ENCODE measurements around the gene SAMD14. TPM values are rescaled to one million over a fixed set of nuclear protein-coding genes. Genes with fewer than 3 reads are reported as not detected.

SAMD14 gene
- total RNA-seq, 6 donors from 2014 or later = 0.49 to 16.8 (median 5.6) TPM

DNA sequence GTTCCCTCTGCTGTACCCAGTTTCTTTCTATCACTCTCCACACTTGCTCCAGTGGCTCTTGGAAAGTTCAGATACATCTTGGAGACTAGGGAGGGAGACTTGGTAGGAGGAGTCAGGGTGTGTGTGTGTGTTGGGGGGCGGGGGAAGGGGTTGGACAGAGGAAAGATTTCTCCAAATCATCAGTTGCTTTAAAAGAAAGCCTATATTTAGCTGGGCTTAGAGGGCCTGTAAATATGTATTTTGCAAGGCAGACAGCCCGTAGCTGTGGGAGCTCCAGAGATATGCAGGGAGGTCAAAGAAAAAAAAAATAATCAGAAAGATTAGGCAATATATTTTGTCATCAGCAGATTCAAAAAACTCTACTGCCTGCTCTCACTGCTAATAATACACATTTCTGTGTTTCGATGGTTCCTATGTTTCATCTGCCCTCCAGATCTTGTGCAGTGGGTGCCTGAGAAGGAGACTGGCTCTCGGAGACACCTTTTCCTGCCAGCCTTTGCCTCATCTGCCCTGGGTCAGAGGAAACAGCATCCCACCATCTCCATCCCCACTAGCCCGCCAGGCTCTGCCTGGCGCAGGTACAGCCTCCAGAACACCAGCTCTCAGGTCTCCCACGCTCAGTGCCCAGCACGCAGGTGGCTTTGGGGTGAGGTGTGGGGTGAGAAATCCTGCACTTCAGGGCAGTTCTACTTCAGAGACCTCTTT, 25.3 kb upstream of the SAMD14 start:
- Histone ChIP-seq H3K9me3 (no peaks in the 10 kb centered on the region), H3K4me1 (peaks cover 17 to 47% (median 34%) of the 10 kb centered on the region in 4 donors), H3K27ac (peak overlapping the region; percentile 57 to 97 (median 79)), H3K36me3 (no peaks in the 10 kb centered on the region), H3K27me3 (no peaks in the 10 kb centered on the region), H3K4me3 (no peak overlapping the region)
- DNase-seq = no peak
- 61 to 66% methylated on average over 8 of the region's 8 CpGs for WGBS, 2 donors
- TF ChIP-seq POLR2AphosphoS5 (IDR thresholded peaks at IDR 0.05) (peak in 1 of 2 donors; percentile 5), EP300 (IDR thresholded peaks at IDR 0.05) (no peak)
- TF ChIP-seq, protein P1, sequence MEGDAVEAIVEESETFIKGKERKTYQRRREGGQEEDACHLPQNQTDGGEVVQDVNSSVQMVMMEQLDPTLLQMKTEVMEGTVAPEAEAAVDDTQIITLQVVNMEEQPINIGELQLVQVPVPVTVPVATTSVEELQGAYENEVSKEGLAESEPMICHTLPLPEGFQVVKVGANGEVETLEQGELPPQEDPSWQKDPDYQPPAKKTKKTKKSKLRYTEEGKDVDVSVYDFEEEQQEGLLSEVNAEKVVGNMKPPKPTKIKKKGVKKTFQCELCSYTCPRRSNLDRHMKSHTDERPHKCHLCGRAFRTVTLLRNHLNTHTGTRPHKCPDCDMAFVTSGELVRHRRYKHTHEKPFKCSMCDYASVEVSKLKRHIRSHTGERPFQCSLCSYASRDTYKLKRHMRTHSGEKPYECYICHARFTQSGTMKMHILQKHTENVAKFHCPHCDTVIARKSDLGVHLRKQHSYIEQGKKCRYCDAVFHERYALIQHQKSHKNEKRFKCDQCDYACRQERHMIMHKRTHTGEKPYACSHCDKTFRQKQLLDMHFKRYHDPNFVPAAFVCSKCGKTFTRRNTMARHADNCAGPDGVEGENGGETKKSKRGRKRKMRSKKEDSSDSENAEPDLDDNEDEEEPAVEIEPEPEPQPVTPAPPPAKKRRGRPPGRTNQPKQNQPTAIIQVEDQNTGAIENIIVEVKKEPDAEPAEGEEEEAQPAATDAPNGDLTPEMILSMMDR (IDR thresholded peaks at IDR 0.05) = no peak
- no peak for ATAC-seq (ENCODE audit: low FRiP score in 2 of 2)

- Histone ChIP-seq H3K36me3 (no peaks in the 10 kb centered on the region), H3K27me3 (no peaks in the 10 kb centered on the region), H3K4me3 (no peak overlapping the region), H3K27ac (peak overlapping the region in 3 of 4 donors; percentile 57 to 97 (median 95)), H3K4me1 (peaks cover 17 to 50% (median 34%) of the 10 kb centered on the region in 4 donors), H3K9me3 (no peaks in the 10 kb centered on the region)
- no peak for TF ChIP-seq POLR2AphosphoS5 (IDR thresholded peaks at IDR 0.05)
- DNase-seq (no peak), ATAC-seq (ENCODE audit: low FRiP score in 2 of 2) (no peak)
- 31 to 48% methylated on average over 1 of the region's 1 CpG for WGBS, 2 donors
Measured at GRCh38 chr17:50154604-50155003, 24.6 kb upstream of the SAMD14 start.

GRCh38 chr17:50153650-50154575, 24.0 kb upstream of the SAMD14 start:
- ATAC-seq (ENCODE audit: low FRiP score in 2 of 2) (peak in 1 of 2 donors; percentile 28), DNase-seq (peak in 1 of 2 donors; percentile 91)

GRCh38 chr17:50152736-50153135, 22.8 kb upstream of the SAMD14 start:
- H3K27ac ChIP-seq = peak overlapping the region; percentile 91 to 97 (median 94)

More at GRCh38 chr17:50153650-50154575, 24.0 kb upstream of the SAMD14 start:
- Histone ChIP-seq H3K4me1 (peaks cover 17 to 50% (median 37%) of the 10 kb centered on the region in 4 donors), H3K9me3 (no peaks in the 10 kb centered on the region), H3K36me3 (no peaks in the 10 kb centered on the region), H3K27me3 (no peaks in the 10 kb centered on the region), H3K27ac (peak overlapping the region; percentile 1 to 97 (median 76)), H3K4me3 (no peak overlapping the region)
- 55 to 59% methylated on average over 11 to 16 of the region's 16 CpGs for WGBS, 2 donors
- TF ChIP-seq POLR2A (IDR thresholded peaks at IDR 0.05) (no peak), EP300 (IDR thresholded peaks at IDR 0.05) (no peak), POLR2AphosphoS5 (IDR thresholded peaks at IDR 0.05) (no peak)
- TF ChIP-seq, protein P1 (IDR thresholded peaks at IDR 0.05) = no peak

More at GRCh38 chr17:50152736-50153135, 22.8 kb upstream of the SAMD14 start:
- no peaks in the 10 kb centered on the region for H3K27me3 ChIP-seq
- H3K4me3 ChIP-seq = peak overlapping the region in 2 of 4 donors; percentile 65 to 94
- TF ChIP-seq EP300 (IDR thresholded peaks at IDR 0.05) = no peak
- no peak for TF ChIP-seq POLR2A (IDR thresholded peaks at IDR 0.05)
- TF ChIP-seq, protein P1 (IDR thresholded peaks at IDR 0.05) = no peak
- no peak for TF ChIP-seq POLR2AphosphoS5 (IDR thresholded peaks at IDR 0.05)
- DNase-seq = no peak
- no peak for ATAC-seq (ENCODE audit: low FRiP score in 2 of 2)
- WGBS, 2 donors = 76 to 89% methylated on average over 5 of the region's 7 CpGs
- H3K4me1 ChIP-seq = peaks cover 27 to 62% (median 46%) of the 10 kb centered on the region in 4 donors
- no peaks in the 10 kb centered on the region for H3K9me3 ChIP-seq
- H3K36me3 ChIP-seq = no peaks in the 10 kb centered on the region

All from upper lobe of left lung (tissue), 6 donors.